Omental fat pad (tissue), 4 donors: ENCODE results near the gene UXS1. TPM values are rescaled to one million over a fixed set of nuclear protein-coding genes. Genes with fewer than 3 reads are reported as not detected.

ENCODE experiments used
- ATAC-seq: fragments of 150-250 bp; one replicate; pipeline ENCODE4 v1.9.1; 2016; ENCODE audit warnings: mild to moderate bottlenecking, moderate library complexity; ENCODE audit not compliant: low FRiP score
- DNase-seq: peaks from one replicate; pipeline ENCODE4 v3.0.0-alpha.2; 2019; ENCODE audit warnings: low spot score
- total RNA-seq, 4 donors: library from RNA; depleted of rRNA; stranded (reverse); fragments of >200 nt; gene quantifications; one replicate each; pipeline ENCODE4 v1.1.0, GENCODE V29; 2016
- TF ChIP-seq, protein P1 (sequence below), 3 donors: fragments of 450-650 bp; IDR thresholded peaks; one replicate each; pipeline ENCODE4 v1.5.1; 2016 to 2017; ENCODE audit warnings: antibody characterized with exemption in 3 of 3, mild to moderate bottlenecking in 3 of 3, moderate library complexity in 2 of 3

Gene UXS1
- total RNA-seq, 4 donors from 2014 or later = 29.2 to 79.4 (median 38.5) TPM

DNA sequence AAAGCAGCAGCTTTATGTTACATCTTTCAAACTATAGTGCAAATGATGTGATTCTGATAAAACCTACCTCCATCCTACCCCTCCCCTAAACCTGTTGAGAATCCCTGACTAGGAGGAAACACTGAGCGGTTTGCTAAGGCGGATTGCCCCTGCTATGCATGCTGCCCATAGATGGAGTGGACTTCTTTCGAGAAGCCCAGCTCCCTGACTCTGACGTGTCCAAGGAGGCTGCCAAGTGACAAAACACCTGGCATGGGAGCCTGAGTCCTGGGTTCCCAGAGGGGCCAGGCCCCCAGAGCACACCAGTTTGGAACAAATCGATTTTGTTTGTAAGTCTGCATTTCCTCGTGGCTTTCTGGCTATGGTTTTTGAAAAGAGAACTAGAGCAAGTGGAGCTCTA lies 1.4 kb upstream of the UXS1 start:
- TF ChIP-seq, protein P1, sequence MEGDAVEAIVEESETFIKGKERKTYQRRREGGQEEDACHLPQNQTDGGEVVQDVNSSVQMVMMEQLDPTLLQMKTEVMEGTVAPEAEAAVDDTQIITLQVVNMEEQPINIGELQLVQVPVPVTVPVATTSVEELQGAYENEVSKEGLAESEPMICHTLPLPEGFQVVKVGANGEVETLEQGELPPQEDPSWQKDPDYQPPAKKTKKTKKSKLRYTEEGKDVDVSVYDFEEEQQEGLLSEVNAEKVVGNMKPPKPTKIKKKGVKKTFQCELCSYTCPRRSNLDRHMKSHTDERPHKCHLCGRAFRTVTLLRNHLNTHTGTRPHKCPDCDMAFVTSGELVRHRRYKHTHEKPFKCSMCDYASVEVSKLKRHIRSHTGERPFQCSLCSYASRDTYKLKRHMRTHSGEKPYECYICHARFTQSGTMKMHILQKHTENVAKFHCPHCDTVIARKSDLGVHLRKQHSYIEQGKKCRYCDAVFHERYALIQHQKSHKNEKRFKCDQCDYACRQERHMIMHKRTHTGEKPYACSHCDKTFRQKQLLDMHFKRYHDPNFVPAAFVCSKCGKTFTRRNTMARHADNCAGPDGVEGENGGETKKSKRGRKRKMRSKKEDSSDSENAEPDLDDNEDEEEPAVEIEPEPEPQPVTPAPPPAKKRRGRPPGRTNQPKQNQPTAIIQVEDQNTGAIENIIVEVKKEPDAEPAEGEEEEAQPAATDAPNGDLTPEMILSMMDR (IDR thresholded peaks at IDR 0.05) = no peak
- DNase-seq = no peak
- ATAC-seq = no peak

DNA sequence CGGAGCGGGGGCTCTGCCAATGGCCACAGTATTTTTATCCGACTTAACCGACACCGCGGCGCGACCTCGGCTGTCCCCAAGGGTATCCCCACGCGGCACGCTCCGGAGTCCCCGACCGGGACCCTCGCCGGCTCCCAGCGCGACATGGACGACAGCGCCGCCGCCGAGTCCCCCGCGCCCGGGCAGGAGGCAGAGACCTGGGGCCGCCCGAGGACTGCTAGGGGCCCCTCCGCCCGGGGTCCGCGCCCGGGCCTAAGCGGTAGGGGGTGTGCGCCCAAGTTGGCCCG lies 468 bp downstream of the UXS1 start:
- no peak for DNase-seq
- ATAC-seq = no peak
- TF ChIP-seq, protein P1 (IDR thresholded peaks at IDR 0.05) = no peak

GRCh38 chr2:106192752-106193689 lies 1.1 kb downstream of the UXS1 start:
- TF ChIP-seq, protein P1 (IDR thresholded peaks at IDR 0.05) = no peak
- no peak for DNase-seq
- peak; percentile 71 for ATAC-seq

- TF ChIP-seq, protein P1 (IDR thresholded peaks at IDR 0.05) = no peak
- DNase-seq = no peak
- no peak for ATAC-seq
Measured at GRCh38 chr2:106191511-106192016, 2.5 kb downstream of the UXS1 start.

DNA sequence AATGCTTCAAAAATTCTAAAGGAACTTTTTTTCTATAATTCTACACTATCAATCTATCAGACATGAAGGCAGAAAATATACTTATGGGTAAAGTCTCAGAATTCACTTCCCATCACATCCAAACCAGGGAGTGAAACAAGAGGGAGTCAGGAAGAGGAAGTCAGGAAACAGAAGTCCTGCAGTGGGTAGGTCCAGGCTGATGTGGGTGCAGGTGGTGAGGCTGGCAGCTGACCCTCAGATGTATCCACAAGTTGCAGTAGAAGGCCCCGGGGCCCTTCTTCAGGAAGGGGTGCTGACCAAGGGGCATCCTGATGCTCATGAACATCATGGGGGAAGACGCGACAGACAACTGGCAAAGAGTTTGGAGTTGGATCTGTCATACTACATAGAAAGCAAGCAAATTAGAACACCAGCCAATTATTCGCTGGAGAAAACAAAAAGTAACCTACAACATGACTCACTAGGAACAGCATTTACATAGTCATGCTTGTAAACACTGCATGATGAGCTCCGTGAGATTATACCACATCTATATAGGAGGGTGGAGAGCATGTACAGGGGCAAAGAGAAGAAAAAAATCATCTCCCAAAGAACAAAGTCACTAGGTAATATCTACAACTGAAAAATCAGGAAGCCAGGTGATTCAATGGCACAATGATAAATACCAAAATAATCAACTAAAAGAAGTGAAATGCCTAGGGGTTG lies 4.2 kb downstream of the UXS1 start:
- TF ChIP-seq, protein P1 (IDR thresholded peaks at IDR 0.05) = no peak
- no peak for ATAC-seq
- no peak for DNase-seq

DNA sequence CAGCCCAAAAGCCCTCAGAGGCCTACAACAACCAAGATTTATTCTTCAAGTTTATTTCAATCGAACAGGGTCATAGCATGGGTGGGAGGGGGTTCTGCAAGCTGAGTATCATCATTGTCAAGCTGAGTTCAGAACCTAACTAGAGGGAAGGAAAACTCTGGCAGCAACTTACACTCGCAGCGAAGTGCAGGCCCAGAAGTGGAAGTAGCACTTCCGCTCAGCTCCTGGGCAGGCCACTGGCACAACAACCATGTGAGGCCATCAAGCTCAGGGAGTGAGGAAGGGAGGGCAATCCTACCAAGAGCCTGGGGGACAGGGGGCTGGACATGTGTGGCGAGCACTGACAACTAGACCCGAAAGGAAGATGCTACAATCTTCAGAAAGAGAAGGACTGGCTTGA lies 4.8 kb downstream of the UXS1 start:
- TF ChIP-seq, protein P1 (IDR thresholded peaks at IDR 0.05) = no peak
- no peak for DNase-seq
- no peak for ATAC-seq
